Prostate gland (tissue), 2 donors: ENCODE measurements around the gene DPYSL3.

Source experiments
- POLR2AphosphoS5 ChIP-seq: sonication (generic); formaldehyde crosslinking; IDR thresholded peaks from one replicate; pipeline ENCODE4 v1.6.1; 2017; ENCODE audit warnings: antibody characterized with exemption
- TF ChIP-seq, protein P1 (sequence below), 4 experiments: fragments of 200-600 bp in 2 of 4; fragments of 450-650 bp in 2 of 4; sonication (generic) in 2 of 4; IDR thresholded peaks; 1 replicate in 3 of 4; 2 replicates in 1 of 4; pipeline ENCODE4 v1.5.1; 2016 to 2019; ENCODE audit warnings: antibody characterized with exemption in 4 of 4, mild to moderate bottlenecking in 2 of 4, moderate library complexity in 2 of 4

DNA sequence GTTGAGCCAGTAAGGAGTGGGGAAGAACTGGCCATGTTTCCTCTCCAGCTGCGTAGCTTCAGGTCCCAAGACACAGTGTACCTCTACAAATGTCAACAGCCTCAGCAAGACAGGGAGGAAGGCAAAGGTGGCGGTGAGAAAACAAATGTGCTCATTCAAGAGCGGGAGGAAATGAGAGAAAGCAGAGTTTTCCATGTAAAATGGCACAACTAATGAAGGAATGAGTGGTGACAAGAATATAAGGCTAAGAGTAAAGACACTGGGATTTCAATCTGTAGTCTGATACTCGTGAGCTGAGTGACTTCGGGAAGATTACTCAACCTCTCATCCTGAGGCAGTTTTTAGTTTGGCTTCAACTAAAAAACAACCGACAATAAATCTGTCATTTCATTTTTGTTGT, 67.6 kb downstream of the DPYSL3 start:
- TF ChIP-seq, protein P1, sequence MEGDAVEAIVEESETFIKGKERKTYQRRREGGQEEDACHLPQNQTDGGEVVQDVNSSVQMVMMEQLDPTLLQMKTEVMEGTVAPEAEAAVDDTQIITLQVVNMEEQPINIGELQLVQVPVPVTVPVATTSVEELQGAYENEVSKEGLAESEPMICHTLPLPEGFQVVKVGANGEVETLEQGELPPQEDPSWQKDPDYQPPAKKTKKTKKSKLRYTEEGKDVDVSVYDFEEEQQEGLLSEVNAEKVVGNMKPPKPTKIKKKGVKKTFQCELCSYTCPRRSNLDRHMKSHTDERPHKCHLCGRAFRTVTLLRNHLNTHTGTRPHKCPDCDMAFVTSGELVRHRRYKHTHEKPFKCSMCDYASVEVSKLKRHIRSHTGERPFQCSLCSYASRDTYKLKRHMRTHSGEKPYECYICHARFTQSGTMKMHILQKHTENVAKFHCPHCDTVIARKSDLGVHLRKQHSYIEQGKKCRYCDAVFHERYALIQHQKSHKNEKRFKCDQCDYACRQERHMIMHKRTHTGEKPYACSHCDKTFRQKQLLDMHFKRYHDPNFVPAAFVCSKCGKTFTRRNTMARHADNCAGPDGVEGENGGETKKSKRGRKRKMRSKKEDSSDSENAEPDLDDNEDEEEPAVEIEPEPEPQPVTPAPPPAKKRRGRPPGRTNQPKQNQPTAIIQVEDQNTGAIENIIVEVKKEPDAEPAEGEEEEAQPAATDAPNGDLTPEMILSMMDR (IDR thresholded peaks at IDR 0.05) = no peak
- TF ChIP-seq POLR2AphosphoS5 = peak; percentile 61
